KMS-11 (cell line): ENCODE data around the gene COL16A1.

Source experiments
- H2AFZ ChIP-seq: fragments of 200-600 bp; sonication (generic); 2 replicates; pipeline ENCODE4 v1.6.1; 2016; ENCODE audit warnings: antibody characterized with exemption, mixed run types, low read depth
- H3K27ac ChIP-seq: fragments of 200-600 bp; sonication (generic); 2 replicates; pipeline ENCODE4 v1.6.1; 2016; ENCODE audit warnings: mild to moderate bottlenecking, mixed run types
- H3K27me3 ChIP-seq: fragments of 200-600 bp; sonication (generic); 2 replicates; pipeline ENCODE4 v1.6.1; 2017; ENCODE audit warnings: mild to moderate bottlenecking, low read depth, mixed run types, moderate library complexity; ENCODE audit not compliant: insufficient read depth
- H3K36me3 ChIP-seq: fragments of 200-600 bp; sonication (generic); 2 replicates; pipeline ENCODE4 v1.6.1; 2017; ENCODE audit warnings: mild to moderate bottlenecking, mixed run types; ENCODE audit not compliant: insufficient read depth
- H3K4me1 ChIP-seq: fragments of 200-600 bp; sonication (generic); 2 replicates; pipeline ENCODE4 v1.6.1; 2016; ENCODE audit warnings: mild to moderate bottlenecking, low read depth, mixed run types; ENCODE audit not compliant: poor library complexity, severe bottlenecking
- H3K4me2 ChIP-seq: fragments of 200-600 bp; sonication (generic); 2 replicates; pipeline ENCODE4 v1.7.0; 2016; ENCODE audit warnings: mild to moderate bottlenecking, mixed run types
- H3K4me3 ChIP-seq: fragments of 200-600 bp; sonication (generic); IDR thresholded peaks from 2 replicates; pipeline ENCODE4 v1.6.1; 2017; ENCODE audit warnings: low read depth, low read length, mixed read lengths; ENCODE audit not compliant: insufficient read depth
- H3K79me2 ChIP-seq: fragments of 200-600 bp; sonication (generic); 2 replicates; pipeline ENCODE4 v1.6.1; 2016; ENCODE audit warnings: low read depth, mixed run types; ENCODE audit not compliant: insufficient read depth
- H3K9ac ChIP-seq: fragments of 200-600 bp; sonication (generic); 2 replicates; pipeline ENCODE4 v1.6.1; 2016; ENCODE audit warnings: mild to moderate bottlenecking, mixed run types
- H4K20me1 ChIP-seq: fragments of 200-600 bp; sonication (generic); 2 replicates; pipeline ENCODE4 v1.6.1; 2016; ENCODE audit warnings: mild to moderate bottlenecking, mixed run types; ENCODE audit not compliant: insufficient read depth
- CTCF ChIP-seq: fragments of 200-600 bp; sonication (generic); conservative IDR thresholded peaks from 2 replicates; pipeline ENCODE4 v1.6.1; 2017; ENCODE audit warnings: low read depth, mild to moderate bottlenecking, antibody characterized with exemption, low read length, moderate library complexity, mixed read lengths

The COL16A1 gene

GRCh38 chr1:31726715-31727114 lies 22.9 kb upstream of the COL16A1 start:
- Histone ChIP-seq H3K4me3 (no peak overlapping the region), H2AFZ (no peak overlapping the region), H4K20me1 (no peaks in the 10 kb centered on the region), H3K4me2 (no peak overlapping the region), H3K79me2 (no peaks in the 10 kb centered on the region), H3K36me3 (no peaks in the 10 kb centered on the region), H3K9ac (no peak overlapping the region), H3K27me3 (peaks cover 28% of the 10 kb centered on the region), H3K4me1 (peaks cover 6% of the 10 kb centered on the region), H3K27ac (no peak overlapping the region)
- no peak for TF ChIP-seq CTCF

- Histone ChIP-seq H3K9ac (no peak overlapping the region), H3K27me3 (peaks cover 35% of the 10 kb centered on the region), H3K36me3 (no peaks in the 10 kb centered on the region), H3K4me2 (no peak overlapping the region), H3K27ac (no peak overlapping the region), H3K4me3 (no peak overlapping the region), H4K20me1 (no peaks in the 10 kb centered on the region), H3K4me1 (peaks cover 6% of the 10 kb centered on the region), H2AFZ (no peak overlapping the region), H3K79me2 (no peaks in the 10 kb centered on the region)
- TF ChIP-seq CTCF = no peak
These were observed 22.1 kb upstream of the COL16A1 start for GRCh38 chr1:31725777-31726535.

- Histone ChIP-seq H2AFZ (no peak overlapping the region), H3K9ac (no peak overlapping the region), H3K27ac (no peak overlapping the region), H3K36me3 (no peaks in the 10 kb centered on the region), H3K4me2 (no peak overlapping the region), H3K4me3 (no peak overlapping the region), H3K4me1 (peaks cover 6% of the 10 kb centered on the region), H3K27me3 (peaks cover 44% of the 10 kb centered on the region), H3K79me2 (no peaks in the 10 kb centered on the region), H4K20me1 (no peaks in the 10 kb centered on the region)
- no peak for TF ChIP-seq CTCF
These were observed 21.3 kb upstream of the COL16A1 start for GRCh38 chr1:31725134-31725533.

DNA sequence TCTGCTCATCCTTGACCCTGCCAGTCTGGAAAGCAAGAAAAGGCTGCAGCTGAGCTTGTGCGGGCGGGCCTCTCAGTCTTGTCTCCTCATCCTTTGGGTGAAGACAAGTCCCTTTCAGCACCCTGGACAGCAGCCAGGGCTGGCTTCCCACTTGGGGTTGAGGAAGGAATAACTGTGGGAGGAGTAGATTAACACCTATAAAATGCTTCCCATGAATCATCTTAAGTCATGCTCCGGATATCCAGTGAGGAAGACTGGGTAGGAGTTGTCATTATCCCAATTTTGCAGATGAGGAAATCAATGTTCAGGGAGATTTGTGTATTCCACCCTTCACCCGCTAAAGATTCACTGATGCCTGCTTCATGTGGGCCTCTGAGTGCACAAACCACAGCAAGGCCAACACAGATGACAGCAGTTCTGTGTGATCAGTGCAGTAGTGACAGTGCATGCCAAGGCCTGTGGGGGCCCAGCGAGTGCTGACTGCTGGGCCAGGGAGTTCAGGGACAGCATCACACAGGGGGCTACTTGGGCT lies 20.1 kb upstream of the COL16A1 start:
- no peak overlapping the region for H3K4me2 ChIP-seq
- H3K4me1 ChIP-seq = peaks cover 6% of the 10 kb centered on the region
- H2AFZ ChIP-seq = no peak overlapping the region
- no peaks in the 10 kb centered on the region for H4K20me1 ChIP-seq
- no peak for TF ChIP-seq CTCF
- no peaks in the 10 kb centered on the region for H3K36me3 ChIP-seq
- H3K27me3 ChIP-seq = peaks cover 53% of the 10 kb centered on the region
- no peaks in the 10 kb centered on the region for H3K79me2 ChIP-seq
- H3K9ac ChIP-seq = no peak overlapping the region
- no peak overlapping the region for H3K27ac ChIP-seq
- H3K4me3 ChIP-seq = no peak overlapping the region
